Stimulated activated CD8-positive, alpha-beta memory T cell treated with anti-CD3 and anti-CD28 coated beads, Interleukin-12 subunit alpha, Interleukin-12 subunit beta, amount 100 ng/mL, for 24 hours (primary cell): ENCODE measurements around the gene OR13J1.
"Not testable (repeated sequence)": the region's sequence is repeated elsewhere in the genome, so short reads cannot be mapped to it uniquely, and the experiment has no call there.

ENCODE experiments used
- DNase-seq: peaks from one replicate; pipeline ENCODE4 v3.0.0-alpha.2; 2020; ENCODE audit errors: extremely low read depth

OR13J1 gene

DNA sequence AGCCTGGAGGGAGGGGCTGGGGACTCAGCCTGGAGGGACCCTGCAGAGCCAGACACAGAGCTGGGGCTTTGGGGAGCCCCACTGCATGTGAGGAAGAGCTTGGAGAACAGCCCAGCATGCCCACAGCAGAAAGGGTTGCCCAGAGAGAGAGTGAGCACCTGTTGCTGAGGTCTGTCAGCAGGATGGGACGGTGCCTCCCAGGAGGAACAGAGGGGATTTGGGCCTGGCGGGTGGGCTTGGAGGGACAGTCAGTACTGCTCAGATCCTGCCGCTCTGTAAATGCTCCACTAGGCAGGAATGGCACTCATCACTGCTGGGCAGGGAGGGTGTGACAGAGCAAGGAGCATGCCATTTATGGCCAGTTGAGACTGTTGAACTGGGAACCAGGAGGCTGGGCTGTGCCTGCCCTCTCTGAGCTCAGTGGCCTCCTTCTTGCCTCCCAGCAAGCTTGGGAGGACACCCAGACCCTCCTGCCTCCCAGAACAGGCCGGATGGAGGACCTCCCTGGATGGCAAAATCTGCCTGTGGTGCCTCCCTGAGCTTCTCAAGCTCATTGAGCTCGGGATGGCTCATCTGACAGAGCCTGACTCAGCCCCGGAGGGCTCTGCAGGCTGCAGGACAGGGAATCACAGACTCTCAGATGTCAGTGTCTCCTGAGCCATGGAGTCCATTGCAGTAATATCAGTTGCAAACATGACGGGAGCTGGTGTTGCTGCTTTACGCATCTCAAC, 35.0 kb upstream of the OR13J1 start:
- no peak for DNase-seq

DNA sequence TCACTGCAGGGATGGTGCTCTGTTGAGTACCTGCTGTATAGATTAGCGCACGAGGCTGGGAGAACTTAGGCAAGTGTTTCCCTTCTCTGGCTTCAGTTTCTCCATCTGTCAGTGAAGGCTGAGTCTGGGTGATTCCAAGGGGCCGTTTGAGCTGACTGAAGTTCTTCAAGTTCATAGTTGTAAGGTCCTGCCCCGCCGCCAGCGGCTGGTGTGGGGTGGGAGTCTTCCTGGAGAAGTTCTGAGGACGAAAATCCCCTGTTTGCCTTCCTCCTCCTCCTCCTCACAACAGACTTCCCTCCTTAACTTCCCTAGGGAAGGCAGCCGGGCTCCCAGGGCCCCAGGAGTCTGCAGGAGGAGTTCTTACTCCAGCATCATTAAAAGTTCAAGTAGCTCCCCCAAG, 34.1 kb upstream of the OR13J1 start:
- no peak for DNase-seq

DNA sequence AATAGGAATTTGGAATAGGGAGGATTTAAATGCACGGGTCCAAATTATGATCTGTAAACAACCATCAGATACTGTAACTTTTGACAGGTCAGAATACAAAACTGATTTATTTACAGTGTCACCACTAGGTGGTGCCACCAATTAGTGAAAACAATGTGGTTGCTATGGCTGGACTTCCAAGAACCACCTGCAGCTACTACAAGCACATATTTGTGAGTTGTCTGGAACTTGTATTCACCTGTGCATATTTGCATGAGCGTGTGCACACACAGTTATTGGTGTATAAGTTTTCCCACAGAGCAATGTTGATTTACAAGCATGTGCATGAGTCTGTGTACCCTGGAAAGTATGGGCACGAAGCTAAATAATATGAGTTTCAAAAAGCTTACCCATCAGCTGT, 32.8 kb upstream of the OR13J1 start:
- DNase-seq: no peak

DNA sequence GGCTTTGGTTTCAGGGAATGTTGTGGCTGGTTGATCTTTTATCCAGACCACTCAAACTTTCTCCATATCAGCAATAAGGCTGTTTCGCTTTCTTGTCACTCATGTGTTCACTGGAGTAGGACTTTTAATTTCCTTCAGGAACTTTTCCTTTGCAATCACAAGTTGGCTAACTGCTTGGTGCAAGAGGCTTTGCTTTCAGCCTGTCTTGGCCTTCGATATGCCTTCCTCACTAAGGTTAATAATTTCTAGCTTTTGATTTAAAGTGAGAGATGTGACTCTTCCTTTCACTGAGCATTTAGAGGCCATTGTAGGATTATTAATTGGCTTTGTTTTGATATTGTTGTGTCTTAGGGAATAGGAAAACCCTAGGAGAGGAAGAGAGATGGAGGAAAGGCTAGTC, 28.8 kb upstream of the OR13J1 start:
- DNase-seq: no peak

DNA sequence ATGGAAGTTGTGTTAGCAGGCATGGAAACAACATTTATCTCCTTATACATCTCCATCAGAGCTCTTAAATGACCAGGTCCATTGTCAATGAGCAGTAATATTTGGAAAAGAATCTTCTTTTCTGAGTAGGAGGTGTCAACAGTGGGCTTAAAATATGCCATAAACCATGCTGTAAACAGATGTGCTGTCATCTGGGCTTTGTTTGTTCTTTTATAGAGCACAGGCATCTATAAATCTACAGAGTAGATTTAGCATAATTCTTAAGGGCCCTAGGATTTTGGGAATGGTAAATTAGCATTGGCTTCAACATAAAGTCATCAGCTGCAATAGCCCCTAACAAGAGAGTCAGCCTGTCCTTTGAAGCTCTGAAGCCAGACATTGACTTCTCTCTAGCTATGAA, 28.1 kb upstream of the OR13J1 start:
- no peak for DNase-seq

DNA sequence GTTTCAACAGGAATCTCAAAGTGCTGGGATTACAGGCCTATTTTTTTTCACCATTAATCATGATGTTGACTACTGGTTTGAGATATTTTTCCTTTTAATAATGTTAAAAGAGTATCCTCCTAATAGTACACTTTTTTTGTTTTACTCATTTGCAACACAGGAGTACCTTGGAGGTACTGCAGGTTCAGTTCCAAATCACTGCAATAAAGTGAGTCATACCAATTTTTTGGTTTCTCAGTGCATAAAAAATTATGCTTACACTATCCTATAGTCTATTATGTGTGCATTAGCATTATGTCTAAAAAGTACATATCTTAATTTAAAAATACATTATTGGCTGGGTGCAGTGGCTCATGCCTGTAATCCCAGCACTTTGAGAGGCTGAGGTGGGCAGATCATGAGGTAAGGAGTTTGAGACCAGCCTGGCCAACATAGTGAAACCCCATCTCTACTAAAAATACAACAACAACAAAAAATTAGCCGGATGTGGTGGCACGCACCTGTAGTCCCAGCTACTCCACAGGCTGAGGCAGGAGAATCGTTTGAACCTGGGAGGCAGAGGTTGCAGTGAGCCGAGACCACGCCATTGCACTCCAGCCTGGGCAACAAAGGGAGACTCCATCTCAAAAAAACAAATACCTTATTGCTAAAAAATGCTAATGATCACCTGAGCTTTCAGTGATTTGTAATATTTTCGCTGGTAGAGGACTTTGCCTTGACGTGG, 27.3 kb upstream of the OR13J1 start:
- not testable (repeated sequence) for DNase-seq

DNA sequence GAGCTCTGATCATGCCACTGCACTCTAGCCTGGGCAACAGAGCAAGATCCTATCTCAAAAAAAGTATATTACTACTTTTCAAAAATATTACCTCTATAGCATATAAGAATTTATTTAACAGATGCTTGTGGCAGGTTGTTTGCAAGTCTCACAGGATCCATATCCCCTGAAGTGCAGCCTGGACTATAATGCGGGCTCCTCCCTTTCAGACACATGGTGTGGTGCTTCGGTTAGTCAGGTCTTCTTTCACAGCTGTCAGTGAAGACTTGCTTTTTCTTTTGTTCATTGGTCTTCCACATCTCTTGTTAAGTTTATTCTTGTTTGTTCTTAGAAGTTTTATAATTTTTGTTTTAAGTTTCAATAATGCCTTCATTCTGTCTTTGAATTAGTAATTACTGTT, 26.4 kb upstream of the OR13J1 start:
- DNase-seq: no peak

DNA sequence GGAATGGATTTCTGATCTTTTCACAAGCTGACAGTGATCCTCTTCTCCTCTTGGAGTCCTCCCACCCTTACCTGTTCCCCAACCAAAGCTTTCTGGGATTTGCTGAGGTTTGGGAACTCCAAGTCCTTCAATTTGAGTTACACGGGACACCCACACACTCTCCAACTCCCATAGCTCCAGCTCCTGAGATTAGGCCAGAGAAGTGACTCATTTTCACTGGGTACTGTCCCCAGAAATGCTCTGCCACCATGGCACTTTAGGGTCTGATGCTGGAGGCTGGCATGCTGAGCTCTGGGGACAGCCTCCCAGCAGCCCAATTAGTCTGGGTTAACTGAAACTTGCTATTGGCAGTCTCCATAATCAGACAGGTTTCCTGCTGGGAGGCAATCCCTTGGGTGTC, 21.9 kb upstream of the OR13J1 start:
- DNase-seq: no peak

DNA sequence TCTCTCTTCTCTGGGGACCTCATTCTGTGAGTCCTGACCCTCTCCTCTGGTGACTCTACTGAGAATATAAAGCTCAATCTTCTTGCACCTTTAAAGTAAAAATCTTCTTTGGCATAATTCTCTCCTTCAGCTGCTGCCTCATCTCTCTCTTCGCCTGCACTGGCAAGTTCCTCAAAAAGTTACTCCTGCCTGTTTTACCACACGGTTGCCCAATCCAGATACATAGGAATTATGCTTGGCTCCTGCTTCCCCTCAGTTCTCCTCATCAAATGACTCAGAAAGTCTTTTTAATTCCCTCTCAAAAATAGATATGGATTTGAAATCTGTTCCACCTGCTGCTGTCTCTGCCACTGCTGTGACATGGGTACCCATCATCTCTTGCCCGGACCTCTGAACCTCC, 21.4 kb upstream of the OR13J1 start:
- DNase-seq: no peak

DNA sequence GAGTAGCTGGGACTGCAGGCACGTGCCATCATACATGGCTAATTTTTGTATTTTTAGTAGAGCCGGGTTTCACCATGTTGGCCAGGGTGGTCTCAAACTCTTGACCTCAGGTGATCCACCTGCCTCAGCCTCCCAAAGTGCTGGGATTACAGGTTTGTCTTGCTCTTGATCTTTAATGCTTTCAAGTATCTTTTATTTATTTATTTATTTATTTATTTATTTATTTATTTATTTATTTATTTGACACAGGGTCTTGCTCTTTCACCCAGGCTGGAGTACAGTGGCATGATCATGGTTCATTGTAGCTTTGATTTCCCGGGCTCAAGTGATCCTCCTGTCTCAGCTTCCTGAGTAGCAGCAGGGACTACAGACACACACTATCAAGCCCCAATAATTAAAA, 14.7 kb upstream of the OR13J1 start:
- DNase-seq: not testable (repeated sequence)

DNA sequence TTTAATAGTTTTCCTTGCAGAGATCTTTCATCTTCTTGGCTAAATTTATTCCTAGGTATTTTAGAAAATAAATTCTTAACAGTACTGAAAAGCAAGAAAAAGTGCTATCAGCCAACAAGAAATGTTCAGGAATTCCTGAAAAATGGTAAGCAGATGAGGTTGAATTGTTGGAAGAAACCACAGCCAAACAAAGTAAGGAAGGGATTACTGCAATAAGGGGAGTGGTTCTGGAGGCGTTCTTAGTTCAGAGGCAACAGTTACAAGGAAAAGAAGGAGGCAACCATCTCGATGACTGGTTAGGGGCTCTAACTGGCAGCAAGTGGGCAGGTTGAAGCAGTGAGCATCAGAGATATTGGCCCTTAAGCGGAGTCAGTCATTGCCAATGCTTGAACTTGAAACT, 12.8 kb upstream of the OR13J1 start:
- no peak for DNase-seq

DNA sequence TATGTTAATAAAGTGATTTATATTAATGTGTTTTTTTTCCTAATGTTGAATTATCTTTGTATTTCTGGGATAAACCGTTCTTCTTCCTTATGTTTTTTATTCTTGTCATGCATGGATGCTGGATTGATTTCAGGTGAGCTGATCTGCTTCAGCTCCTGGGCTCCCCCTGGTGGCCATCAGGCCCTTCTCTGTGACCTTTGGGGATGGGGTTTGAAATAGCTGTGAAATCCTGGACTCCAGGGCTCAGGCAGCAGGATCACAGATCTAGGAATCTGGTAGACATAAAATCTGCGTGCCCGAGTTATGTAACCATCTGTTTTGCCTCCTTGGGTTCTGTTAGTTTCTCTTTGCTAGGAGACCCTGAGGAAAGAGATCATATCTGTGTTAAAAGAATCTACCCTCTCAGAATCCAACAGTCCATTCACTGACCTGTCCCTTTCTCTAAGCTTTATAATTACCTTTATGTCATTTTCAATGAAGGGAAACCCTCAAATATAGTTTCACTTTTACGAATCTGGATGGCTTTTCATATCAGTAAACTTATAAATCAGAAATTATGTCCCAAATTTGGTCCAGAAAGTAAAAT, 12.2 kb upstream of the OR13J1 start:
- DNase-seq: peak; percentile 55

DNA sequence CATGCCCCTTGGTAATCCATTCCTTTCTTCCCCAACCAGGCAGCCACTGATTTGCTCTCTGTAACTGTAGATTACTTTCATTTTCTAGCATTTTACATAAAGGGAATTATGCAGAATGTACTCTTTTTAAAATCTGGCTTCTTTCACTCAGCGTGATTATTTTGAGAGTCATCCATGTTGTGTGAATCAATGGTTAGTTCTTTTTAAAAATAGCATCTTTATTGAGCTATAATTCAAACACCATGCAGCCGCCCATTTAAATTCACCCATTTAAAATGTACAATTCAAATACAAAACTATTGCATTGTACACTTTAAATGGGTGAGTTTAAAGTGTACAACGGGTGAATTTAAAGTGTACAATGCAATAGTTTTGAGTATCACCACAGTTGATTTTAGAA, 2.3 kb upstream of the OR13J1 start:
- no peak for DNase-seq

DNA sequence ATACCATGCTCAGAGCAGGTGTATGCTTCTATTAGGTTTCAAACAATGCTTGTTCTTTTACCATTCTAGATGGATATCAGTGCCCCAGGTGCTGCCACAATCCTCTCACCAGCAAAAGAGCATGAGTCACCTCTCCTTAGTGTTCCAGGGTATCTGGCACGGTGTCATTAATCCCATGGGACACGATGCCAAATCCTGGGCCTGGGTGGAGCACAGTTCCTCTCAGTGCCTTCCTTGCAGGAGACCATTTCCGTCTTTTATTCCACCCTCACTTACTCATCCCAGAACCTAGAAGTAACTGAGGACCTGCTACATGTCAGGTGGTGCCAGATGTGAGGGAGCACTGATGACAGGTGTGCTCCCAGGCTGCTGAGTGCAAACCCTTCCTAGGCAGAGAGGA, 1.3 kb upstream of the OR13J1 start:
- no peak for DNase-seq

DNA sequence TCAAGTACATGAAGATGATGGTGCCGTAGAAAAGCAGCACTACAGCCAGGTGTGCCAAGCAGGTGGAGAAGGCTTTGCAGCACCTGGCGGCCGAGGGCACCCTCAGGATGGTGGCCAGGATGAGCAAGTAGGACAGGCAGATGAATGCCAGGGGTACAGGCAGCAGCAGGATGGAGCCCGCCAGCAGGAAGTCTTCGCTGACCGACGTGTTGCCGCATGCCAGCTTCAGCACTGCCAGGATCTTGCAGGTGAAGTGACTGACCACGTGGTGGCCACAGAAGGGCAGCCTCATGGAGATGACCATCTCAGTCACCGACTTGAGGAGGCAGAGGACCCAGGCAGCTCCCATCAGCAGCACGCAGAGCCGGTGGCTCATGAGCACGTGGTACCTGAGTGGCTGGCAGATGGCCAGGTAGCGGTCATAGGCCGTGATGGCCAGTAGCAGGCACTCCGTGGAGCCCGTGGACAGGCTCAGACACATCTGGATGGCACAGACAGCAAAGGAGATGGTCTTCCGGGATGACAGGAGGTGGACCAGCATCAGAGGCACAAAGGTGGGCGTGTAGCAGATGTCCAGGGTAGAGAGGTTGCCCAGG, 482 bp downstream of the OR13J1 start:
- DNase-seq: no peak

DNA sequence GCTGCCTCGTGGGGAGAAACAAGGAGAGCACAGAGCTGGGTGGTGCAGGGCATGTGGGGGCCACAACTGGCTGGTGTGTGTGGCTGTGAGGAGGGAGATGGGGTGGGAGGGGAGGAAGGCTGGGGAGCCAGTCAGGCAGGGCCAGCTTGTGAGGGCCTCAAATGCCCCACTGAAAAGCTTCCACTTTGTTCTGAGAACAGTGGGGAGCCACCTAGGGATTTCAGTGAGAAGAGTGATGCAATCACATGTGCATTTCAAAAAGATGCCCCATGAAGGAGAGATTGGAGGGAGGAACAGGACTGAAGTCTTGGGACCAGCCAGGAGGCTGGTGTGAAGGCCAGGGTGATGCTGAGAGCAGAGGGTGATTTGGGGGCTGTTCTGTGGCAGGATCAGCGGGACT, 1.3 kb downstream of the OR13J1 start:
- no peak for DNase-seq

DNA sequence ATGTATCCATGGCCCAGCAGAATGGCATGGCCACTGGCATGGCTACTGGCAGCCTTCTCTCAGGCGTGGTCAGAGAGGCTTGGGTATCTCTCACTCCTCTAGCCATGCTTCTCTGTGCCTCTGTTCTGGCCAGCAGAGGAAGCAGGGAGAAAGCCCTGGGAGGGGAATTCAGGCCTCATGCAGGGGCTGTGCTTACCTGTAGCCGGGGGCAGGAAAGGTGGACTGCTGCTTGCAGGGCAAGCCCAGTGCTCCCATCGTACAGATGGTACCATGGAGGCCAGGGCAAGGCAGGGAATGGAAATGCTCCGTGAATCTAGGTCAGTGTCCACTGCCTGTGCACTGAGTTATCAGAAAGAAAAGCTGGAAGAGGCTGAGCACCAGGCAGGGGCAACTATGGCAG, 2.7 kb downstream of the OR13J1 start:
- DNase-seq: no peak

DNA sequence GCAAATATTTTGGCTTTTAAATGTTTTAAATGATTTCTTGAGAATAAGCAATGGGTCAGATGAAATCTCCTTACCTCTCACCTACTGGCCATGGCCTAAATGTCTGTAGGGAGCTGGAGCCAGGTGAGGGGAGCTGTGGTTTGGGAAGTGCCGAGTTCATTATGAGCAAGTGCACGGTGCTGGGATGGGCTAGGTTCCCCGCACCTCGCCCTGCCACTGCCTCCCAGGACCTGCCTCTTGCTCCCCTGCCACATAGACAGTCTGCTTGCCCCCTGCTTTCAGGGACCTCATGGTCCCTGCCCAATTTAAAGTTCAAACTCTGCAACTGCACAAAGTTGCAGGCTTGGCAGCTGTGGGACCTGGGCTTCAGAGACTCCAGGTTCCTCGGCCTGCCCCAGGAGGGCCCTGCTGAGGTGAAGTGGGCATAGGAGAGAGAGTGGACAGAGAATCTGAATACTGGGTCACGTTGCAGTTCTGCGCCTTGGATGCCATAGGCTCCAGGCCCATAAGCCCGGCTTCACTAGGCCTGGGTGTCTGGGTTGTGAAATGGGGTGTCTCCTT, 5.4 kb downstream of the OR13J1 start:
- no peak for DNase-seq

DNA sequence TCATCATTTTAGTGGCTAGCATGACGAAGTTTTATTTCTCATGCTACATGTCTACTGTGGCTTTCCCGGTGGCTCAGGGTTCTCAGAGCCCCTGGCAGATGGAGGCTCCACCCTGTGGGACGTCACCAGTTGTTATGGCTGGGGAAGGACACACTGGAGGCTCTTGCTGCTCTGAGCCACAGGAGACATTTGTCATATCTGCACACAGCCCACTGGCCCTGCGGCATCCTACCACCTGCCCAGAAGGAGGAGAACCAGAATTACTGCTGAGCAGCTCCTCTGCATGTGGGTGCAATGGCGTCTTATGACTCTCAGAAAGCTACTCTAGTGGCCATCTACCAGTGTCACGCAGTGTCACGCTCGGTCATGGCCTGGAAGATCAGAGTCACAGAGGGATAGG, 6.6 kb downstream of the OR13J1 start:
- DNase-seq: no peak

DNA sequence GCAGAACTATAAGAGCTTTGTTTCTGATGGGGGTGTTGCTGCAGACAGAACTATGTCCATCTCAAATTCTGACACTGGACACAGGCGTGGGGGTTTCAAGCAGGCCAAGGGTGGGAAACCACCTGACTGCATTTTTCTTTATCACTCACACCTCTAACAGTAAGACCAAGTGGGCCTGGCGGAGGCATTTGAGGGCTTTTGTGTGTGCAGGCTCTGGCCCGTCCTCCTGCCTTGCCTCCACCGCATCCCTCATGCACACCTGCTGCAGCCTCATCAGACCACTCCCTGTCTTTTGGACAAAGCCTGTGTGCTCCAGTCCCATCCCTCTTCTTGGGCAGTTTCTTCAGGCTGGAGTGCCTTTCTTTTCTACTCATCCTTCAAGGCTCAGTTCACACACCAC, 7.9 kb downstream of the OR13J1 start:
- no peak for DNase-seq

DNA sequence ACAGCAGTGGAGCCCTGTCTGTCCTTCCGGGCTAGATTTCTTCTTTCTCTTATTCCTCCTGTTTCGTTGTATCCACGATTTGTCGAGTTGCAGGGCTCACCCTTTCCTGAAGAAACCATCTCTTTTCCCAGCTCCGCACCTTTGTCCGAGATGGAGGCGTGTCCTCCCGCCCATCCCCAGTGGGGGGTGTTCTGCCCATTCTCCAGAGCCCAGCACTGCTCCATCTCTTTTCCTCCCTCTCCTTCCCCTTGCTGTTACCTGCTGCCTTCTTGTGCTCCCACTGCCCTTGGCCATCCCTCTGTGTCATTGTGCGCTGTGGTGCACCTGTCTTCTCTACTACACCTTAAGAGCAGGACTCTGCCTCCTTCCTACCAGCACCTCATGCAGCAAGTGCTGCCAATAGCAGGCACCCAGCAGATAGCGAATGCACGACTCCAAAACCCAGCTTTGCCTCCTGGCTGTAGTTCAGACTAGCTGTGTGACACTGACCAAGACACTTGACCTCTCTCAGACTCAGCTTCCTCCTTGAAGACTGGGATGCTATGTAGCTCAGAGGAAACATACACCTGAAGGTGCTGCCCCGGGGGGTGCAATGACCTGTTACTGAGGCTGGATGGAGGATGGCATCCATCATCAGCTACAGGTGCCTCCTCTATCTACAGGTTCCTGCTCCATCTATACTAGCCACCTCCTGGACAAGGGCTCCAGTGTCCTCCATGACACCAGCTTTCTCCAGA, 8.9 kb downstream of the OR13J1 start:
- no peak for DNase-seq

DNA sequence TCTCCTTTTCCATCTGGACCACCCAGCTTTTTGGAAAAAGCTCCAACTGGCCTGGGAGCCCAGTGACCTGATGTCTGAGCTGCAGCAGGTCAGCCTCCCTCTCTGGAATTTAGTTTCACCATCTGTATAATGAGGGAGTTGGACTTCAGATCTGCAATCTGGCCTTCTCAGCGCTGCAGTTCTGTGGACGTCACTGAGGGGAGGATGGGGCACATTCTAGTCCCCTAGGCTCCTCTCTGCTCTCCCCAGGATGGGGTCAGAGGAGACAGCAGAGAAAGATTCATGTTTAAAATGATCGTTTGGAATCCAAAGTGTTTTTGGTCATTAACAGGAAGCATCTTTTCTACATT, 10.2 kb downstream of the OR13J1 start:
- DNase-seq: no peak
